ENCODE data around the gene HOXA6.

Gene HOXA6

DNA sequence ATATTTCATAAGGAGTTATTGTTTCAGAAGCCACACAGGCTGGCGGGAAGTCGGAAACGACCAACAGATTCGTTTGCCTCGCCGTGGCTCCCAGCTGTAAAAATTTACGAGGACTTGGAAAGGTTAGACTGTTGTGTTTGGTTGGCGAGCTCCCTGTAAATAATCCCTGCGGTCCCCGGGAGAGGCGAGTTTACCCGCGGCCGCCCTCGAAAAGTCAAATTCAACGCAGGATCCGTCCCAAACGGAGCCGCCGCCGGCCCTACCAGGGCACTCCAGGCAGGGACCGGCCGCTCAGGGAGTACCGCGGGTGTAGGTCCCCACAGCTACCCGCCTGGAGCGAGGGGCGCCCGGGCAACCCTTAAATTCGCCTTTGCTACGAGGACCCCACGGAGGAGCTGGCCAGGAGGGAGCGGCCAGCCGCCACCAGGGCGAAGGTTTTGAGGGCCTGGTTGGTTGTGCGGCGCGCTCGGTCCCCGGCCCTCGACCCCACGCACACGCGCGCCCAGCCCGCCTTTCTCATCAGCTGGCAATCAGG is 18.5 kb upstream of the HOXA6 start:
- peak overlapping the region; percentile 54 for H3K4me3 ChIP-seq (ENCODE audit: severe bottlenecking)

DNA sequence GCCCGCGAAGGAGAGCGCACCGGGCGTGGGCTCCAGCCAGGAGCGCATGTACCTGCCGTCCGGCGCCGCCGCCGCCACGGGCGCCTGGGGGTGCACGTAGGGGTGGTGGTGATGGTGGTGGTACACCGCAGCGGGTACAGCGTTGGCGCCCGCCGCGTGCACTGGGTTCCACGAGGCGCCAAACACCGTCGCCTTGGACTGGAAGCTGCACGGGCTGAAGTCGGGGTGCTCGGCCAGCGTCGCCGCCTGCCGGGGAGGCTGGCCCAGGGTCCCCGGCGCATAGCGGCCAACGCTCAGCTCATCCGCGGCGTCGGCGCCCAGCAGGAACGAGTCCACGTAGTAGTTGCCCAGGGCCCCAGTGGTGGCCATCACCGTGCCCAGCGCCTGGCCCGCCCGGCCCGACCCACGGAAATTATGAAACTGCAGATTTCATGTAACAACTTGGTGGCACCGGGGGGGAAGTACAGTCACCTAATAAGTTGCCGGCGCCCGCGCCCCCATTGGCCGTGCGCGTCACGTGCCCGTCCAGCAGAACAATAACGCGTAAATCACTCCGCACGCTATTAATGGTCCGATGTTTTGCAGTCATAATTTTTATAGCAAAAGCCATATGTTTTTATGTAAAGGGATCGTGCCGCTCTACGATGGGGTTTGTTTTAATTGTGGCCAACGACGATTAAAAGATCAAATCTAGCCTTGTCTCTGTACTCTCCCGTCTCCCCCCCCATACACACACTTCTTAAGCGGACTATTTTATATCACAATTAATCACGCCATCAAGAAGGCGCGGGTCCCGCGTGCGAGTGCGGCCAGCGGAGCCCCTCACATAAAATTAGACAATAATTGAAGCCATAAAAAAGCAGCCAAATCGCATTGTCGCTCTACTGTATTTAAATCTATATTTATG is 17.8 kb upstream of the HOXA6 start, which contains the start of gene HOXA9:
Gene HOXA9 (minus strand): TSS at position 449 of the 907 bp plus-strand sequence. CDS start 80 bp downstream, at position 369.
- DNase-seq (ENCODE audit: low spot score) = peak; percentile 93
- TF ChIP-seq, protein P1, sequence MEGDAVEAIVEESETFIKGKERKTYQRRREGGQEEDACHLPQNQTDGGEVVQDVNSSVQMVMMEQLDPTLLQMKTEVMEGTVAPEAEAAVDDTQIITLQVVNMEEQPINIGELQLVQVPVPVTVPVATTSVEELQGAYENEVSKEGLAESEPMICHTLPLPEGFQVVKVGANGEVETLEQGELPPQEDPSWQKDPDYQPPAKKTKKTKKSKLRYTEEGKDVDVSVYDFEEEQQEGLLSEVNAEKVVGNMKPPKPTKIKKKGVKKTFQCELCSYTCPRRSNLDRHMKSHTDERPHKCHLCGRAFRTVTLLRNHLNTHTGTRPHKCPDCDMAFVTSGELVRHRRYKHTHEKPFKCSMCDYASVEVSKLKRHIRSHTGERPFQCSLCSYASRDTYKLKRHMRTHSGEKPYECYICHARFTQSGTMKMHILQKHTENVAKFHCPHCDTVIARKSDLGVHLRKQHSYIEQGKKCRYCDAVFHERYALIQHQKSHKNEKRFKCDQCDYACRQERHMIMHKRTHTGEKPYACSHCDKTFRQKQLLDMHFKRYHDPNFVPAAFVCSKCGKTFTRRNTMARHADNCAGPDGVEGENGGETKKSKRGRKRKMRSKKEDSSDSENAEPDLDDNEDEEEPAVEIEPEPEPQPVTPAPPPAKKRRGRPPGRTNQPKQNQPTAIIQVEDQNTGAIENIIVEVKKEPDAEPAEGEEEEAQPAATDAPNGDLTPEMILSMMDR (IDR thresholded peaks at IDR 0.05; ENCODE audit: poor library complexity, severe bottlenecking) = no peak
- no peaks in the 10 kb centered on the region for H3K9me3 ChIP-seq (ENCODE audit: severe bottlenecking)
- ATAC-seq (ENCODE audit: low read depth) = peak; percentile 1; the same call in 1 of the 3 replicates
- H3K4me1 ChIP-seq (ENCODE audit: insufficient read depth, poor library complexity, severe bottlenecking) = peaks cover 5% of the 10 kb centered on the region
- no peaks in the 10 kb centered on the region for H3K27me3 ChIP-seq (ENCODE audit: insufficient read depth, poor library complexity, severe bottlenecking)
- peaks cover 18% of the 10 kb centered on the region for H3K36me3 ChIP-seq (ENCODE audit: low read depth)
- peak within 1 kb of the TSS; percentile 54 for H3K4me3 ChIP-seq (ENCODE audit: severe bottlenecking)
- H3K27ac ChIP-seq (ENCODE audit: poor library complexity, severe bottlenecking) = peak within 1 kb of the TSS; percentile 93

More for the DNA sequence above, 18.5 kb upstream of the HOXA6 start:
- TF ChIP-seq, protein P1 (IDR thresholded peaks at IDR 0.05; ENCODE audit: poor library complexity, severe bottlenecking) = no peak
- Histone ChIP-seq H3K36me3 (ENCODE audit: low read depth) (peaks cover 25% of the 10 kb centered on the region), H3K4me1 (ENCODE audit: insufficient read depth, poor library complexity, severe bottlenecking) (peaks cover 5% of the 10 kb centered on the region), H3K9me3 (ENCODE audit: severe bottlenecking) (no peaks in the 10 kb centered on the region), H3K27me3 (ENCODE audit: insufficient read depth, poor library complexity, severe bottlenecking) (no peaks in the 10 kb centered on the region), H3K27ac (ENCODE audit: poor library complexity, severe bottlenecking) (peak overlapping the region; percentile 93)
- DNase-seq (ENCODE audit: low spot score) (no peak), ATAC-seq (ENCODE audit: low read depth) (no peak)

DNA sequence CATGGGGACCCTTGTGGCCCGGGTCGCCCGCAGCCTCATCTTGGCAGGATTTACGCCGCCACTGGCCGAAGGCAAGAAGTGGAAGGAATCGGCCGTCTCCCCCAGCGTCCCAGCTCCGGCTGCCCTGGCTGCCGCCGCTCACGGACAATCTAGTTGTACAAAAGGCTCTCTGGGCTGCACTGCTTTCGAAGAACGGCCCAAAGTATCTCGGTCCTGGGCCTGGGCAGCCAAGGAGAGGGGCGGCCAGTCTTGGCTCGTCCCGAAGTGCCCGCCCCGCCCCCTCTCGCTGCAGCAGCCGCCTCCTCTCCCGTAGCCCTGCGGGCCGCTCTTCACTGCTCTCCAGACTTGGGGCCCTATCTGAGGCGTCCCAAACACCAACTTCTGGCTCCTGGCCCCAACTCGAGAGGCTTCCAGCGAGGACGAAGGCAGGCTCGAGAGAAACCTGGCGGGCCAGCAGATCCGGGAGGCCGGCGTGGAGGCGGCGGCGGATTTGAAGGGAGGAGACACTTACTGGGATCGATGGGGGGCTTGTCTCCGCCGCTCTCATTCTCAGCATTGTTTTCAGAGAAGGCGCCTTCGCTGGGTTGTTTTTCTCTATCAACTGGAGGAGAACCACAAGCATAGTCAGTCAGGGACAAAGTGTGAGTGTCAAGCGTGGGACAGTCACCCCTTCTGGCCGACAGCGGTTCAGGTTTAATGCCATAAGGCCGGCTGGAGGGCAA is 17.0 kb upstream of the HOXA6 start:
- Histone ChIP-seq H3K27ac (ENCODE audit: poor library complexity, severe bottlenecking) (peak overlapping the region; percentile 93), H3K36me3 (ENCODE audit: low read depth) (peaks cover 18% of the 10 kb centered on the region), H3K27me3 (ENCODE audit: insufficient read depth, poor library complexity, severe bottlenecking) (no peaks in the 10 kb centered on the region), H3K4me1 (ENCODE audit: insufficient read depth, poor library complexity, severe bottlenecking) (peaks cover 9% of the 10 kb centered on the region), H3K9me3 (ENCODE audit: severe bottlenecking) (no peaks in the 10 kb centered on the region), H3K4me3 (ENCODE audit: severe bottlenecking) (peak overlapping the region; percentile 54)
- DNase-seq (ENCODE audit: low spot score) (no peak), ATAC-seq (ENCODE audit: low read depth) (no peak)
- TF ChIP-seq, protein P1 (IDR thresholded peaks at IDR 0.05; ENCODE audit: poor library complexity, severe bottlenecking) = no peak

DNA sequence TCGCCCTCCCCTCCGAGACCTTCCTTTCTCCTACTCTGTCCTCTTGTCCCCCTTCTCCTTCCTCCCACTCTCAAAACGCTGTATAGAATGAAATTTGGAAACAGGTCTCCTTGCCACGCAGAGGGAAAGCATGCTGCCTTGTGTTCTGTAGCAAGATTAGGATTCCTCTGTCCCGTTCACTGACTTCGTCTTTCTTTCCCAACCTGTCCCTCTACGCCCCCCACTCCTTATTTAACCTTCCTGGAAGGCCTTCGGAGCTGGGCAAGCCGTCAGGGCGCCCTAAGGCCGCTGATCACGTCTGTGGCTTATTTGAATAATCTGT is 16.4 kb upstream of the HOXA6 start:
- Histone ChIP-seq H3K27ac (ENCODE audit: poor library complexity, severe bottlenecking) (peak overlapping the region; percentile 93), H3K4me3 (ENCODE audit: severe bottlenecking) (peak overlapping the region; percentile 54), H3K9me3 (ENCODE audit: severe bottlenecking) (no peaks in the 10 kb centered on the region), H3K27me3 (ENCODE audit: insufficient read depth, poor library complexity, severe bottlenecking) (no peaks in the 10 kb centered on the region), H3K36me3 (ENCODE audit: low read depth) (peaks cover 18% of the 10 kb centered on the region), H3K4me1 (ENCODE audit: insufficient read depth, poor library complexity, severe bottlenecking) (peaks cover 9% of the 10 kb centered on the region)
- TF ChIP-seq, protein P1 (IDR thresholded peaks at IDR 0.05; ENCODE audit: poor library complexity, severe bottlenecking) = no peak
- no peak for DNase-seq (ENCODE audit: low spot score)
- ATAC-seq (ENCODE audit: low read depth) = no peak

All from RWPE2 (cell line).